Neural cell (in vitro differentiated cells): ENCODE measurements around the gene USP40. TPM values are rescaled to one million over a fixed set of nuclear protein-coding genes. Genes with fewer than 3 reads are reported as not detected.
"Not testable (repeated sequence)": the region's sequence is repeated elsewhere in the genome, so short reads cannot be mapped to it uniquely, and the experiment has no call there.

Experiments used
- H2AFZ ChIP-seq: fragments of 200-600, 300-800 bp; sonication (generic), shearing (Covaris generic); 2 replicates; pipeline ENCODE4 v1.6.0; 2014; ENCODE audit warnings: low read depth, mild to moderate bottlenecking, antibody characterized with exemption, low read length, moderate library complexity
- H3F3A ChIP-seq: fragments of 200-600 bp; shearing (Covaris generic); 2 replicates; pipeline ENCODE4 v1.6.1; 2016; ENCODE audit warnings: mild to moderate bottlenecking, moderate library complexity, mixed read lengths, antibody characterized with exemption, low read length; ENCODE audit not compliant: insufficient read depth, poor library complexity, severe bottlenecking
- H3K27ac ChIP-seq: fragments of 200-600, 300-800 bp; sonication (generic), shearing (Covaris generic); 2 replicates; pipeline ENCODE4 v1.5.1; 2014; ENCODE audit warnings: mild to moderate bottlenecking, low read length, moderate library complexity
- H3K27me3 ChIP-seq: fragments of 300-800, 200-600 bp; sonication (generic), shearing (Covaris generic); 2 replicates; pipeline ENCODE4 v1.6.0; 2014; ENCODE audit warnings: mild to moderate bottlenecking, low read depth, low read length, moderate library complexity; ENCODE audit not compliant: insufficient read depth
- H3K36me3 ChIP-seq: fragments of 300-800, 200-600 bp; sonication (generic), shearing (Covaris generic); 2 replicates; pipeline ENCODE4 v1.5.1; 2014; ENCODE audit warnings: mild to moderate bottlenecking, antibody characterized with exemption, low read length, moderate library complexity; ENCODE audit not compliant: insufficient read depth
- H3K4me2 ChIP-seq: fragments of 300-800, 200-600 bp; sonication (generic), shearing (Covaris generic); 2 replicates; pipeline ENCODE4 v1.6.0; 2014; ENCODE audit warnings: mild to moderate bottlenecking, low read length
- H3K4me3 ChIP-seq: fragments of 300-800, 200-600 bp; sonication (generic), shearing (Covaris generic); 2 replicates; pipeline ENCODE4 v1.5.1; 2014; ENCODE audit warnings: mild to moderate bottlenecking, low read length, moderate library complexity
- H3K79me2 ChIP-seq: fragments of 200-600 bp; shearing (Covaris generic); replicated peaks from 2 replicates; pipeline ENCODE4 v1.6.0; 2014; ENCODE audit warnings: mild to moderate bottlenecking, low read length, moderate library complexity; ENCODE audit not compliant: insufficient read depth
- H3K9ac ChIP-seq: fragments of 300-800, 200-600 bp; sonication (generic), shearing (Covaris generic); 2 replicates; pipeline ENCODE4 v1.6.1; 2016; ENCODE audit warnings: mild to moderate bottlenecking, low read length, mixed read lengths
- H3K9me2 ChIP-seq: fragments of 200-600 bp; shearing (Covaris generic); 2 replicates; pipeline ENCODE4 v1.6.1; 2016; ENCODE audit warnings: mild to moderate bottlenecking, low read length, mixed read lengths; ENCODE audit not compliant: insufficient read depth
- H3K9me3 ChIP-seq: fragments of 200-600, 300-800 bp; sonication (generic), shearing (Covaris generic); 2 replicates; pipeline ENCODE4 v1.6.1; 2016; ENCODE audit warnings: mild to moderate bottlenecking, mixed run types, low read length, moderate library complexity, mixed read lengths
- H4K20me1 ChIP-seq: fragments of 200-600 bp; shearing (Covaris generic); 2 replicates; pipeline ENCODE4 v1.6.1; 2016; ENCODE audit warnings: mild to moderate bottlenecking, mixed run types; ENCODE audit not compliant: insufficient read depth
- CTCF ChIP-seq: fragments of 450-650 bp; IDR thresholded peaks from 2 replicates; pipeline ENCODE4 v1.5.1; 2014; ENCODE audit warnings: antibody characterized with exemption, mild to moderate bottlenecking, moderate library complexity; ENCODE audit not compliant: poor library complexity, severe bottlenecking
- EP300 ChIP-seq: fragments of 450-650 bp; conservative IDR thresholded peaks from 2 replicates; pipeline ENCODE4 v1.6.1; 2014; ENCODE audit warnings: antibody characterized with exemption, mild to moderate bottlenecking, moderate library complexity; ENCODE audit not compliant: poor library complexity, severe bottlenecking
- EZH2 ChIP-seq: fragments of 200-600, 300-800 bp; shearing (Covaris generic), sonication (generic); IDR thresholded peaks from 2 replicates; pipeline ENCODE4 v1.6.1; 2014; ENCODE audit warnings: antibody characterized with exemption, low read length, borderline replicate concordance, mild to moderate bottlenecking; ENCODE audit not compliant: insufficient read depth, poor library complexity, severe bottlenecking
- MXI1 ChIP-seq: fragments of 450-650 bp; conservative IDR thresholded peaks from 2 replicates; pipeline ENCODE4 v1.6.1; 2014; ENCODE audit warnings: antibody characterized with exemption, mild to moderate bottlenecking; ENCODE audit not compliant: poor library complexity, severe bottlenecking
- POLR2AphosphoS5 ChIP-seq: IDR thresholded peaks from 2 replicates; pipeline ENCODE4 v1.6.1; 2012
- RAD21 ChIP-seq: fragments of 450-650 bp; conservative IDR thresholded peaks from 2 replicates; pipeline ENCODE4 v1.6.1; 2014; ENCODE audit warnings: antibody characterized with exemption, mild to moderate bottlenecking, moderate library complexity
- REST ChIP-seq: IDR thresholded peaks from 2 replicates; pipeline ENCODE4 v1.6.1; 2012; ENCODE audit warnings: borderline replicate concordance
- SMC3 ChIP-seq: fragments of 450-650 bp; conservative IDR thresholded peaks from 2 replicates; pipeline ENCODE4 v1.6.1; 2014; ENCODE audit warnings: antibody characterized with exemption, mild to moderate bottlenecking, moderate library complexity; ENCODE audit not compliant: poor library complexity
- TAF1 ChIP-seq: IDR thresholded peaks from 2 replicates; pipeline ENCODE4 v1.6.1; 2012; ENCODE audit warnings: low read depth
- polyA plus RNA-seq: library from polyadenylated mRNA; depleted of rRNA; stranded (reverse); fragments of >200 nt; gene quantifications from 2 replicates; pipeline ENCODE4 v1.2.3, GENCODE V29; 2014

Gene USP40
- polyA plus RNA-seq, 1 donor from 2014 or later: 33.3 TPM

- no peaks in the 10 kb centered on the region for H3F3A ChIP-seq
- H3K27ac ChIP-seq: no peak overlapping the region
- no peaks in the 10 kb centered on the region for H3K9me3 ChIP-seq
- H2AFZ ChIP-seq: no peak overlapping the region
- H3K9ac ChIP-seq: no peak overlapping the region
- H3K4me2 ChIP-seq: no peak overlapping the region
- no peaks in the 10 kb centered on the region for H3K79me2 ChIP-seq
- H3K27me3 ChIP-seq: no peaks in the 10 kb centered on the region
- no peak overlapping the region for H3K4me3 ChIP-seq
- no peaks in the 10 kb centered on the region for H3K9me2 ChIP-seq
- no peaks in the 10 kb centered on the region for H3K36me3 ChIP-seq
- H4K20me1 ChIP-seq: no peaks in the 10 kb centered on the region
- TF ChIP-seq MXI1 (no peak), POLR2AphosphoS5 (peak; percentile 24)
These were observed 32.4 kb upstream of the USP40 start for GRCh38 chr2:233598952-233599351.

- Histone ChIP-seq H2AFZ (no peak overlapping the region), H3K27me3 (no peaks in the 10 kb centered on the region), H3K27ac (no peak overlapping the region)
These were observed 30.9 kb upstream of the USP40 start for GRCh38 chr2:233597522-233597921.

GRCh38 chr2:233593201-233593600 lies 26.6 kb upstream of the USP40 start:
- Histone ChIP-seq H3K9me2 (no peaks in the 10 kb centered on the region), H3K27me3 (no peaks in the 10 kb centered on the region), H4K20me1 (no peaks in the 10 kb centered on the region), H2AFZ (no peak overlapping the region), H3K4me2 (no peak overlapping the region), H3K9me3 (no peaks in the 10 kb centered on the region), H3K36me3 (no peaks in the 10 kb centered on the region), H3K79me2 (no peaks in the 10 kb centered on the region), H3K9ac (no peak overlapping the region), H3F3A (no peaks in the 10 kb centered on the region), H3K4me3 (no peak overlapping the region), H3K27ac (no peak overlapping the region)
- TF ChIP-seq CTCF (no peak), REST (no peak), RAD21 (no peak), POLR2AphosphoS5 (no peak), TAF1 (no peak), EZH2 (no peak), EP300 (no peak), MXI1 (no peak), SMC3 (no peak)

More at GRCh38 chr2:233597522-233597921, 30.9 kb upstream of the USP40 start:
- Histone ChIP-seq H4K20me1 (no peaks in the 10 kb centered on the region), H3K9me3 (no peaks in the 10 kb centered on the region), H3K79me2 (no peaks in the 10 kb centered on the region), H3K4me3 (no peak overlapping the region), H3K4me2 (no peak overlapping the region), H3K9ac (no peak overlapping the region), H3F3A (no peaks in the 10 kb centered on the region), H3K9me2 (no peaks in the 10 kb centered on the region), H3K36me3 (no peaks in the 10 kb centered on the region)
- TF ChIP-seq SMC3 (no peak), EP300 (no peak), POLR2AphosphoS5 (no peak), CTCF (no peak)

GRCh38 chr2:233592706-233593105 lies 26.1 kb upstream of the USP40 start:
- not testable (repeated sequence) for H4K20me1 ChIP-seq, H3K27ac ChIP-seq, H3K9me2 ChIP-seq, H3K4me2 ChIP-seq, H3K9me3 ChIP-seq, H3F3A ChIP-seq, H2AFZ ChIP-seq, H3K4me3 ChIP-seq, H3K36me3 ChIP-seq, H3K9ac ChIP-seq, H3K79me2 ChIP-seq, H3K27me3 ChIP-seq
